Urothelium cell line (cell line): Measurements from ENCODE around the gene UBE2M.
"Not testable (repeated sequence)": the region's sequence is repeated elsewhere in the genome, so short reads cannot be mapped to it uniquely, and the experiment has no call there.

Experiments used
- DNase-seq: peaks from one replicate; pipeline ENCODE4 v3.0.0; 2011; ENCODE audit warnings: low spot score, mixed read lengths
- FAIRE-seq: peaks from 2 replicates; lab custom pipeline; 2011; peaks lifted over from hg19 to GRCh38; lab: Jason Lieb, UNC

UBE2M gene

GRCh38 chr19:58515259-58515658 lies 43.2 kb downstream of the UBE2M start:
- FAIRE-seq: no peak
- no peak for DNase-seq

DNA sequence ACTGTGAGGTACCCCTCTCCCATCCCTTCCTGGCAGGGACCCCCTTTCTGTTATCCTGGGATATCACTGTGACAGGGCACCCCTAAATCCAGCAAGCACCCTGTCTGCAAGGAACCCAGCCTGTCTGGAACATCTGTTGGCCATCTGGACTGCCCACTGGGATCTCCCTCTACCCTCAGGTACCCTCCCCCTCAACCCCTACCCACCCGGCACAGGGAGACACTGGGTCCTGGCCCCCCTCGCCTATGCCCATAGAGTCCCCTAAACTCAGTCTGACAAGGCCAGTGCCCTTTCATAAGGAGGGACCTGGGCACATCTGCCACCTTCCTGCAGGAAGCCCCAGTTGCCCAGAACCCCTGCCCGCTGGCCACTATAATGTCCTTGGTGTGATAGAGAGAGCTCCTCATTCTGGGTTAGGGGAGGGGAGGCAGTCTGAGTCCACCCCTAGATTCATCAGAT lies 43.8 kb downstream of the UBE2M start:
- DNase-seq (no peak), FAIRE-seq (no peak)

- DNase-seq (no peak), FAIRE-seq (no peak)
Measured at GRCh38 chr19:58513694-58514563, 44.5 kb downstream of the UBE2M start.

DNA sequence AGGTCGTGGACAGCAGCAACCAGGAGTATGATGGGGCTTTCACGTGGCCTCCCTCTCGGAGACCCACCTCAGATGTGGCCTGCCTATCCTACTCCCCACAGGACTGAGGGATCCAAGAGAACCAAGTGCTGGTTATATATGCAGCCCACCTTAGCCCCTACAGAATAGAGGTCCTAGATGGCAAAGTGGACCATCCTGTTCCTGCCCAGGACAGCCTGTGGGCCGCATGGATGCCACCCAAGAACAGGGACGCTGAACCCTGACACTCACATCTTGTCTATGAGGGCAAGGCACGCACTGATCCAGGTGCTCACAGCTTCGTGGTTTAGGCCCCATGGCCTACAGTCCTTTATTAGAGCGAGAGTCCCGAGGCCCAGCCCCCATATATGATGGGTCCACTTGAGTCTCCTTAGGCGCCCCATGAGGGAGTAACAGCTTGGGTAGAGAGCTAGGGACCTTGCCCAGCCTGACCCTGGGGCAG lies 45.2 kb downstream of the UBE2M start:
- DNase-seq (no peak), FAIRE-seq (no peak)

GRCh38 chr19:58511353-58512208 lies 46.8 kb downstream of the UBE2M start, which contains the start of gene SLC27A5:
Gene SLC27A5, minus strand, starts transcription at chr19:58511992. Its CDS starts 37 bp downstream, at chr19:58511955.
- FAIRE-seq (no peak), DNase-seq (no peak)

- DNase-seq (no peak), FAIRE-seq (no peak)
Measured at GRCh38 chr19:58510084-58510862, 48.1 kb downstream of the UBE2M start.

- no peak for FAIRE-seq
Measured at GRCh38 chr19:58509731-58510083, 48.7 kb downstream of the UBE2M start.

DNA sequence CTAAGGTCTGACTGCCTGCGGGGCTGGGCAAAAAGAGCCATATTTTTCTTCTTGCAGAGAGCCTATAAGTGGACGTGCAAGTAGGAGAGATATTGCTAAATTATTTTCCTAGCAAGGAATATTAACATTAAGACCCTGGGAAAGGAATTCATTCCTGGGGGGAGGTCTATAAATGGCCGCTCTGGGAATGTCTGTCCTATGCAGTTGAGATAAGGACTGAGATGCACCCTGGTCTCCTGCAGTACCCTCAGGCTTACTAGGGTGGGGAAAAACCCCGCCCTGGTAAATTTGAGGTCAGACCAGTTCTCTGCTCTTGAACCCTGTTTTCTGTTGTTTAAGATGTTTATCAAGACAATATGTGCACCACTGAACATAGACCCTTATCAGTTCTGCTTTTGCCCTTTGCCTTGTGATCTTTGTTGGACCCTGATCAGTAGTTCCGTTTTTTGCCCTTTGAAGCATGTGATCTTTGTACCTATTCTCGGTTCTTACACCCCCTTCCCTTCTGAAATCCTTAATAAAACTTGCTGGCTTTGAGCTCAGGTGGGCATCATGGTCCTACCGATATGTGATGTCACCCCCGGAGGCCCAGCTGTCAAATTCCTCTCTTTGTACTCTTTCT lies 50.7 kb downstream of the UBE2M start:
- FAIRE-seq, DNase-seq: not testable (repeated sequence)

More at GRCh38 chr19:58509731-58510083, 48.7 kb downstream of the UBE2M start:
- DNase-seq: no peak
